CD4-positive, alpha-beta T cell treated with Interleukin-17A for 1 hour (primary cell): Measurements from ENCODE around the gene DIDO1.

Experiments
- DNase-seq: peaks from one replicate; pipeline ENCODE4 v3.0.0-alpha.2; 2020

The DIDO1 gene

GRCh38 chr20:62829231-62830230 is 96.8 kb downstream of the DIDO1 start:
- no peak for DNase-seq

GRCh38 chr20:62828511-62829230 is 97.6 kb downstream of the DIDO1 start:
- DNase-seq = no peak

GRCh38 chr20:62828051-62828450 is 98.3 kb downstream of the DIDO1 start:
- no peak for DNase-seq
